Measurements from ENCODE around the gene KRTAP3-2.

GRCh38 chr17:40951011-40951622, 48.6 kb downstream of the KRTAP3-2 start:
- no peak for TF ChIP-seq POLR2A (IDR thresholded peaks at IDR 0.05)
- TF ChIP-seq, protein P1, sequence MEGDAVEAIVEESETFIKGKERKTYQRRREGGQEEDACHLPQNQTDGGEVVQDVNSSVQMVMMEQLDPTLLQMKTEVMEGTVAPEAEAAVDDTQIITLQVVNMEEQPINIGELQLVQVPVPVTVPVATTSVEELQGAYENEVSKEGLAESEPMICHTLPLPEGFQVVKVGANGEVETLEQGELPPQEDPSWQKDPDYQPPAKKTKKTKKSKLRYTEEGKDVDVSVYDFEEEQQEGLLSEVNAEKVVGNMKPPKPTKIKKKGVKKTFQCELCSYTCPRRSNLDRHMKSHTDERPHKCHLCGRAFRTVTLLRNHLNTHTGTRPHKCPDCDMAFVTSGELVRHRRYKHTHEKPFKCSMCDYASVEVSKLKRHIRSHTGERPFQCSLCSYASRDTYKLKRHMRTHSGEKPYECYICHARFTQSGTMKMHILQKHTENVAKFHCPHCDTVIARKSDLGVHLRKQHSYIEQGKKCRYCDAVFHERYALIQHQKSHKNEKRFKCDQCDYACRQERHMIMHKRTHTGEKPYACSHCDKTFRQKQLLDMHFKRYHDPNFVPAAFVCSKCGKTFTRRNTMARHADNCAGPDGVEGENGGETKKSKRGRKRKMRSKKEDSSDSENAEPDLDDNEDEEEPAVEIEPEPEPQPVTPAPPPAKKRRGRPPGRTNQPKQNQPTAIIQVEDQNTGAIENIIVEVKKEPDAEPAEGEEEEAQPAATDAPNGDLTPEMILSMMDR (IDR thresholded peaks at IDR 0.05) = no peak

Data from body of pancreas (tissue), 4 donors.